Osteocyte (in vitro differentiated cells): Measurements from ENCODE around the gene TCN2. TPM values are rescaled to one million over a fixed set of nuclear protein-coding genes. Genes with fewer than 3 reads are reported as not detected.
"Not testable (repeated sequence)": the region's sequence is repeated elsewhere in the genome, so short reads cannot be mapped to it uniquely, and the experiment has no call there.

Source experiments
- DNase-seq: peaks from one replicate; pipeline ENCODE4 v3.0.0; 2021; ENCODE audit warnings: mixed read lengths; ENCODE audit not compliant: unreplicated experiment; ENCODE audit errors: extremely low spot score
- H3K27ac Mint-ChIP-seq: one replicate; pipeline ENCODE4 v1.8.0; 2021; ENCODE audit warnings: mild to moderate bottlenecking, mixed read lengths; ENCODE audit not compliant: unreplicated experiment
- H3K27me3 Mint-ChIP-seq: one replicate; pipeline ENCODE4 v1.8.0; 2021; ENCODE audit warnings: mixed read lengths; ENCODE audit not compliant: unreplicated experiment
- H3K36me3 Mint-ChIP-seq: one replicate; pipeline ENCODE4 v1.8.0; 2021; ENCODE audit warnings: mixed read lengths; ENCODE audit not compliant: unreplicated experiment
- H3K4me1 Mint-ChIP-seq: one replicate; pipeline ENCODE4 v1.8.0; 2021; ENCODE audit warnings: mixed read lengths; ENCODE audit not compliant: unreplicated experiment
- H3K4me3 Mint-ChIP-seq: one replicate; pipeline ENCODE4 v1.8.0; 2021; ENCODE audit warnings: mild to moderate bottlenecking, moderate library complexity, mixed read lengths; ENCODE audit not compliant: unreplicated experiment
- H3K9me3 Mint-ChIP-seq: one replicate; pipeline ENCODE4 v1.8.0; 2021; ENCODE audit warnings: mixed read lengths; ENCODE audit not compliant: unreplicated experiment
- total RNA-seq: library from RNA; stranded (reverse); gene quantifications from 2 replicates; pipeline ENCODE4 v1.2.1, GENCODE V29; 2021
- TF ChIP-seq, protein P1 (sequence below): fragments of 200-600 bp; sonication (generic); IDR thresholded peaks from 2 replicates; pipeline ENCODE4 v1.5.0; 2021; ENCODE audit warnings: antibody characterized with exemption, mild to moderate bottlenecking, moderate library complexity

Gene TCN2
- total RNA-seq, 1 donor from 2014 or later = 57.7 TPM

DNA sequence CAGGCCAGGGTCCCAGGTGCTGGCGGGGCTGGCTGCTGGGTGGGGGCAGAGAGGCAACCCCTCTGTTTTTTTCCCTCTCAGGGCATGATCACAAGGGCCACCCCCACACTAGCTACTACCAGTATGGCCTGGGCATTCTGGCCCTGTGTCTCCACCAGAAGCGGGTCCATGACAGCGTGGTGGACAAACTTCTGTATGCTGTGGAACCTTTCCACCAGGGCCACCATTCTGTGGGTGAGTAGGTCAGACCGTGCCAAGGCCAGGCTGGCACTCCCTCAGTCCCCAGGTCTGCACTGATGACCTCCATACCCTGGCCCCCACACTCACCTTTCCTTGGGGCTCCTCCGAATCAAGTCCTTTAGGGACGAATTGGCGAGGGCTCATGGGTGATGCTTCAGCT, 7.3 kb downstream of the TCN2 start:
- Mint-ChIP-seq H3K4me3 (no peak overlapping the region), H3K4me1 (peaks cover 11% of the 10 kb centered on the region), H3K27ac (no peak overlapping the region), H3K9me3 (no peaks in the 10 kb centered on the region), H3K36me3 (peaks cover 32% of the 10 kb centered on the region), H3K27me3 (no peaks in the 10 kb centered on the region)
- TF ChIP-seq, protein P1, sequence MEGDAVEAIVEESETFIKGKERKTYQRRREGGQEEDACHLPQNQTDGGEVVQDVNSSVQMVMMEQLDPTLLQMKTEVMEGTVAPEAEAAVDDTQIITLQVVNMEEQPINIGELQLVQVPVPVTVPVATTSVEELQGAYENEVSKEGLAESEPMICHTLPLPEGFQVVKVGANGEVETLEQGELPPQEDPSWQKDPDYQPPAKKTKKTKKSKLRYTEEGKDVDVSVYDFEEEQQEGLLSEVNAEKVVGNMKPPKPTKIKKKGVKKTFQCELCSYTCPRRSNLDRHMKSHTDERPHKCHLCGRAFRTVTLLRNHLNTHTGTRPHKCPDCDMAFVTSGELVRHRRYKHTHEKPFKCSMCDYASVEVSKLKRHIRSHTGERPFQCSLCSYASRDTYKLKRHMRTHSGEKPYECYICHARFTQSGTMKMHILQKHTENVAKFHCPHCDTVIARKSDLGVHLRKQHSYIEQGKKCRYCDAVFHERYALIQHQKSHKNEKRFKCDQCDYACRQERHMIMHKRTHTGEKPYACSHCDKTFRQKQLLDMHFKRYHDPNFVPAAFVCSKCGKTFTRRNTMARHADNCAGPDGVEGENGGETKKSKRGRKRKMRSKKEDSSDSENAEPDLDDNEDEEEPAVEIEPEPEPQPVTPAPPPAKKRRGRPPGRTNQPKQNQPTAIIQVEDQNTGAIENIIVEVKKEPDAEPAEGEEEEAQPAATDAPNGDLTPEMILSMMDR = no peak
- DNase-seq = no peak

DNA sequence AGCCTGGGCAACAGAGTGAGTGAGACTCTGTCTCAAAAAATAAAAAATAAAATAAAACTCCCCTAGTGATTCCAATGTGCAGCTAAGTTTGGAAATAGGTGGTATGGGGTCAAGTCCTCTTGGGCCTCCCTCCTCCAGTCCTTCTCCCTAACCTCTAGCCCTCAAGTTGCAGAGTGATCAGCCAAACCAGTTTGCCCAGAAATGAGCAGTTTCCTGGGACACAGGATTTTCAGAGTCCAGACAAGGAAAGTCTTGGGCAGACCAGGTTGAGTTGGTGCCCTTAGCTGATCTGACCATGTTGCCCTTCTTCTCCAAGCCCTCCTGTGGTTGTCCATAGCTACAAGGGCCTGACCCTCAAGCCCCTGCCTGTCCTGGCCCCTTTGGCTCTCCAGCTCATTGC, 7.9 kb downstream of the TCN2 start:
- Mint-ChIP-seq H3K27ac (no peak overlapping the region), H3K27me3 (no peaks in the 10 kb centered on the region), H3K36me3 (peaks cover 32% of the 10 kb centered on the region), H3K4me3 (no peak overlapping the region), H3K9me3 (no peaks in the 10 kb centered on the region), H3K4me1 (peaks cover 5% of the 10 kb centered on the region)
- no peak for DNase-seq
- TF ChIP-seq, protein P1 = no peak

DNA sequence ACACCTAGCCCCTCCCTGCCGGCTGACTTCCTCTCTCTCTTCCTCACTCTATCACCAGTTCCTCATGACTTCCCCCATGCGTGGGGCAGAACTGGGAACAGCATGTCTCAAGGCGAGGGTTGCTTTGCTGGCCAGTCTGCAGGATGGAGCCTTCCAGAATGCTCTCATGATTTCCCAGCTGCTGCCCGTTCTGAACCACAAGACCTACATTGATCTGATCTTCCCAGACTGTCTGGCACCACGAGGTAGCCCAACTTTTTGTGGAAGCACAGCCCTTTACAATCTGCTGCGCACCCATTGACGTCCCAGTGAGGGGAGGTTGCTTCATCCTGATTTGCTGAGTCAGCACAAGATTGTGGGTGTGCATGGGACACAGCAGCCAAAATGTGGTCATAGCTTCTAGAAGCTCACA, 8.6 kb downstream of the TCN2 start:
- H3K9me3 Mint-ChIP-seq = no peaks in the 10 kb centered on the region
- no peak overlapping the region for H3K27ac Mint-ChIP-seq
- TF ChIP-seq, protein P1 = no peak
- no peaks in the 10 kb centered on the region for H3K4me1 Mint-ChIP-seq
- no peak overlapping the region for H3K4me3 Mint-ChIP-seq
- no peak for DNase-seq
- H3K27me3 Mint-ChIP-seq = no peaks in the 10 kb centered on the region
- H3K36me3 Mint-ChIP-seq = peaks cover 29% of the 10 kb centered on the region

DNA sequence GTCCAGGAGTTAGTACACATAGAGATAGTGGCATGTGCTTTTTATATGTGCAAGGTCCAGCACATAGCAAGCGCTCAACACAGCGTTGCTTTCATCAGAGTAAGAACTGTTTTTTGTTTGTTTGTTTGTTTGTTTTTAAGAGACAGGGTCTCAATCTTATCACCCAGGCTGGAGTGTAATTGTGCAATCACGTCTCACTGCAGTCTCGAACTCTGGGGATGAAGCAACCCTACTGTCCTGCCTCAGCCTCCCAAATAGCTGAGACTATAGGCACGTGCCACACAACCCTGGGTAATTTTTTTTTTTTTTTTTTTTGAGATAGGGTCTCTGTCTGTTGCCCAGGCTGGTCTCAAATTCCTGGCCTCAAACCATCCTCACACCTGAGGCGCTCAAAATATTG, 10.8 kb downstream of the TCN2 start:
- peaks cover 27% of the 10 kb centered on the region for H3K36me3 Mint-ChIP-seq
- no peaks in the 10 kb centered on the region for H3K9me3 Mint-ChIP-seq
- no peak overlapping the region for H3K27ac Mint-ChIP-seq
- no peak overlapping the region for H3K4me3 Mint-ChIP-seq
- H3K27me3 Mint-ChIP-seq = no peaks in the 10 kb centered on the region
- no peaks in the 10 kb centered on the region for H3K4me1 Mint-ChIP-seq
- TF ChIP-seq, protein P1 = no peak
- DNase-seq = no peak

DNA sequence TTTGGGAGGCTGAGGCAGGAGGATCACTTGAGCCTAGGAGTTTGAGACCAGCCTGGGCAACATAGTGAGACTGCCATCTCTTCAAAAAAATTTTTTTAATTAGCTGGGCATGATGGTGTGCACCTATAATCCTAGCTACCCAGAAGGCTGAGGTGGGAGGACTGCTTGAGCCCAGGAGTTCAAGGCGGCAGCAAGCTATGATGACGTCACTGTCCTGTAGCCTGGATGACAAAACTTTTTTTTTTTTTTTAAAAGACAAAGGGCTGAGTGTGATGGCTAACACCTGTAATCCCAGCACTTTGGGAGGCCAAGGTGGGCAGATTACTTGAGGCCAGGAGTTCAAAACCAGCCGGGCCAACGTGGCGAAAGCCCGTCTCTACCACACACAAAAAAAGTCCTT, 12.9 kb downstream of the TCN2 start:
- H3K4me1 Mint-ChIP-seq, H3K4me3 Mint-ChIP-seq: not testable (repeated sequence)

DNA sequence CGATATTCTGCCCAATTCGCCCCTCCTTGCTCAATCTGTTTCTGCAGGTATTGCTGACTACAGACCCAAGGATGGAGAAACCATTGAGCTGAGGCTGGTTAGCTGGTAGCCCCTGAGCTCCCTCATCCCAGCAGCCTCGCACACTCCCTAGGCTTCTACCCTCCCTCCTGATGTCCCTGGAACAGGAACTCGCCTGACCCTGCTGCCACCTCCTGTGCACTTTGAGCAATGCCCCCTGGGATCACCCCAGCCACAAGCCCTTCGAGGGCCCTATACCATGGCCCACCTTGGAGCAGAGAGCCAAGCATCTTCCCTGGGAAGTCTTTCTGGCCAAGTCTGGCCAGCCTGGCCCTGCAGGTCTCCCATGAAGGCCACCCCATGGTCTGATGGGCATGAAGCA, 19.4 kb downstream of the TCN2 start:
- Mint-ChIP-seq H3K9me3 (no peaks in the 10 kb centered on the region), H3K4me3 (no peak overlapping the region), H3K27me3 (no peaks in the 10 kb centered on the region), H3K4me1 (peaks cover 3% of the 10 kb centered on the region), H3K27ac (no peak overlapping the region), H3K36me3 (peaks cover 2% of the 10 kb centered on the region)
- DNase-seq = no peak
- TF ChIP-seq, protein P1 = no peak

More for the DNA sequence above, 12.9 kb downstream of the TCN2 start:
- H3K27ac Mint-ChIP-seq, H3K9me3 Mint-ChIP-seq, DNase-seq, H3K27me3 Mint-ChIP-seq: not testable (repeated sequence)
- H3K36me3 Mint-ChIP-seq = peaks cover 20% of the 10 kb centered on the region
